Spinal cord (tissue), 10 donors: Measurements from ENCODE around the gene DCLK1. TPM values are rescaled to one million over a fixed set of nuclear protein-coding genes. Genes with fewer than 3 reads are reported as not detected.

Source experiments
- DNase-seq, 6 donors: peaks; one replicate each; pipeline versions ENCODE4 v3.0.0 to v3.0.0-alpha.2; 2013 to 2015; ENCODE audit warnings: low spot score in 6 of 6, low read depth in 4 of 6
- H3K27ac ChIP-seq: one replicate; pipeline ENCODE4 v1.5.1; 2013; ENCODE audit warnings: low read depth, low read length, control low read depth
- H3K27me3 ChIP-seq: one replicate; pipeline ENCODE4 v1.6.1; 2013; ENCODE audit warnings: low read length; ENCODE audit not compliant: control insufficient read depth, insufficient read depth
- H3K36me3 ChIP-seq: one replicate; pipeline ENCODE4 v1.6.1; 2013; ENCODE audit warnings: low read length; ENCODE audit not compliant: control insufficient read depth, insufficient read depth
- H3K4me1 ChIP-seq: one replicate; pipeline ENCODE4 v1.6.1; 2013; ENCODE audit warnings: low read length; ENCODE audit not compliant: control insufficient read depth, insufficient read depth
- H3K4me3 ChIP-seq: one replicate; pipeline ENCODE4 v1.5.1; 2013; ENCODE audit warnings: low read depth, low read length, control low read depth
- H3K9me3 ChIP-seq: one replicate; pipeline ENCODE4 v1.6.1; 2013; ENCODE audit warnings: low read length; ENCODE audit not compliant: control insufficient read depth, insufficient read depth
- WGBS: methylation state at CpG from one replicate; pipeline ENCODE4 v1.1.5; 2013; ENCODE audit warnings: missing lambda C conversion rate; ENCODE audit not compliant: insufficient coverage; 5-methylcytosine and 5-hydroxymethylcytosine counted together
- polyA plus RNA-seq, 2 donors: library from polyadenylated mRNA; unstranded; fragments of 120-200 nt; gene quantifications; one replicate each; pipeline ENCODE4 v1.2.1, GENCODE V29; 2013; ENCODE audit not compliant: insufficient read length in 2 of 2
- total RNA-seq, 2 donors: library from RNA; depleted of rRNA in 1 of 2; stranded (reverse); fragments of 120-200 nt in 1 of 2; fragments of >200 nt in 1 of 2; gene quantifications; one replicate each; pipeline versions ENCODE4 v1.2.3 to v1.2.4, GENCODE V29; 2013 to 2014
- donor health status: healthy.

The DCLK1 gene
- total and polyA plus RNA-seq, 4 donors, result 112 to 239 (median 143) TPM

GRCh38 chr13:36157480-36157879 lies 26.3 kb upstream of the DCLK1 start:
- Histone ChIP-seq H3K27ac (no peak overlapping the region), H3K4me3 (no peak overlapping the region), H3K4me1 (peaks cover 9% of the 10 kb centered on the region), H3K9me3 (no peaks in the 10 kb centered on the region), H3K27me3 (no peaks in the 10 kb centered on the region), H3K36me3 (no peaks in the 10 kb centered on the region)
- DNase-seq, result no peak
- WGBS, result no CpG with 5 or more reads among the region's 1 CpG

DNA sequence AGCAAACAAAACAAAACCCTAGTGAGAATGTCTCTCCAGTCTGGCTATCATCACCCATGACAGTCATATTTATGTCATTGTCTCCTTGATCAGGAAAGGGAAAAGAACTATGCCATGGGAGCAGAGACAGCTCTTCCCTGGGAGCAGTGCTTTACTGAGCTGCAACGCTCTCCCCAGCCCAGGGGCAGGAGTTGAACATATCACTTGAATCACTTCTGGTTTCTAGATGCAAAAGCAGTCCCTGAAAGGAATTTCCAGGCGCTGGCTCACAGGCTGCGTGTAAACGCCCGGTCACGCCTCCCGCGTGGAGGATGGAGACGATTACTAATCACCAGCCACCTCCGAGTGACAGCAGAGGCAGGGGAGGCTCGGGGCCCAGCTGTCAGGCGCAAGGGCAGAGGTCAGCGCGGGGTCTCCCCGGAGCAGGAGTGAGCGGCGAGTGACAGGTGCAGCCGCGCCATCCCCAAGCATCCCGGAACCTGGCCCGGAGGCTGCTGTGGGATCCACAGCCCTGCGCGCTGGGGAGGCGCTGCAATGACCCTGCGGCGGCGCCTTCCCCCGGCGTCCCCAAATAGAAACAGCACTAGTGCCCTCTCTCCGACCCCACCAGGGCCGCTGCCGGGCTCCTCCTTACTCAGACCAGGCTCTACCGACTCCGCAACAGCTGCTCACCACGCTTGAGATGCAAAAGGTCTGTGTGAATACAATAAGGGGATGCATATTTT lies 23.5 kb upstream of the DCLK1 start:
- Histone ChIP-seq H3K9me3 (no peaks in the 10 kb centered on the region), H3K27ac (no peak overlapping the region), H3K36me3 (no peaks in the 10 kb centered on the region), H3K4me3 (peak overlapping the region; percentile 35), H3K27me3 (no peaks in the 10 kb centered on the region), H3K4me1 (peaks cover 9% of the 10 kb centered on the region)
- WGBS, result 3% methylated on average over 29 of the region's 35 CpGs
- DNase-seq, result peak in 3 of 6 donors; percentile 6 to 66 (median 46)

DNA sequence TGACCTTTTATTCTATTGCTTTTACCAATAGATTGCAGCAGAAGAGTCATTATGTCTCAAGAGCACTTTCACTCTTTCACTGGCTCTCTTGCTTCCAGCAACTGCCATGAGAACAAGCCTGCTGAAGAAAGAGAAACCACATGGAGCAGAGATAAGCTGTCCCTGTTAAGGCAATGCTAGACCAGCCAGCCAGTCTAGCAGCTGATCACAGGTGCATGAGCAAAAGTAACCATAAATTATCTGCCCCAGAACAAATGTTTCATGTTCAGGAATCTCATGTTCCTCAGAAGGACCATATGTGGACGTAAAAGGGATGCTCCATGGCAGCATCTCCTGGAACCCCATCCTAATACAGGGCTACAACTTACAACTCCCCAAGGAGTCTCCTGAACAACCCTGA lies 20.4 kb upstream of the DCLK1 start:
- no peaks in the 10 kb centered on the region for H3K9me3 ChIP-seq

GRCh38 chr13:36148446-36148845 lies 17.3 kb upstream of the DCLK1 start:
- no peak for DNase-seq
- Histone ChIP-seq H3K27me3 (no peaks in the 10 kb centered on the region), H3K27ac (no peak overlapping the region), H3K36me3 (no peaks in the 10 kb centered on the region), H3K4me3 (no peak overlapping the region), H3K9me3 (no peaks in the 10 kb centered on the region), H3K4me1 (no peaks in the 10 kb centered on the region)
- no CpG with 5 or more reads among the region's 1 CpG for WGBS

More for the DNA sequence above, 20.4 kb upstream of the DCLK1 start:
- 100% methylated on average over 1 of the region's 1 CpG for WGBS
- peaks cover 9% of the 10 kb centered on the region for H3K4me1 ChIP-seq
- no peak for DNase-seq
- H3K36me3 ChIP-seq, result no peaks in the 10 kb centered on the region
- H3K27ac ChIP-seq, result no peak overlapping the region
- no peak overlapping the region for H3K4me3 ChIP-seq
- H3K27me3 ChIP-seq, result no peaks in the 10 kb centered on the region

DNA sequence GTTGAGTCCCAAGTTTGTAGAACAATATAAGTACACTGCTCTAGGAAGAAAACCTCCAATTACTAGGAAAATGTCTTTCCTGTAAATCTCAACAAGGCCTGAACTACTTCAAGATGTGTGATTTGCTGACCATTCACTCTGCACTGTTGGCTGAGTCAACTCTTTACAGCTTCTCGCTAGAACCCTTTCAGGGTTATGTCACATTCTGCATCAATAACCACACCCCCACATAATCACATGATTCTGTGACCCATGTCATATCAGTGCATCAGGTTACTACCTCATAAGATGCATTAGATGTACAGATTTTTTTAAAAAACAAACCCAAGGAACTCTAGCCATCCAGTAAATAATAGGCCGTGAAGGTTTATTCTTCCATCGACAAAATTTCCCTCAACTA lies 16.1 kb upstream of the DCLK1 start:
- DNase-seq, result no peak
- 57% methylated on average over 1 of the region's 3 CpGs for WGBS
- H3K27ac ChIP-seq, result no peak overlapping the region

DNA sequence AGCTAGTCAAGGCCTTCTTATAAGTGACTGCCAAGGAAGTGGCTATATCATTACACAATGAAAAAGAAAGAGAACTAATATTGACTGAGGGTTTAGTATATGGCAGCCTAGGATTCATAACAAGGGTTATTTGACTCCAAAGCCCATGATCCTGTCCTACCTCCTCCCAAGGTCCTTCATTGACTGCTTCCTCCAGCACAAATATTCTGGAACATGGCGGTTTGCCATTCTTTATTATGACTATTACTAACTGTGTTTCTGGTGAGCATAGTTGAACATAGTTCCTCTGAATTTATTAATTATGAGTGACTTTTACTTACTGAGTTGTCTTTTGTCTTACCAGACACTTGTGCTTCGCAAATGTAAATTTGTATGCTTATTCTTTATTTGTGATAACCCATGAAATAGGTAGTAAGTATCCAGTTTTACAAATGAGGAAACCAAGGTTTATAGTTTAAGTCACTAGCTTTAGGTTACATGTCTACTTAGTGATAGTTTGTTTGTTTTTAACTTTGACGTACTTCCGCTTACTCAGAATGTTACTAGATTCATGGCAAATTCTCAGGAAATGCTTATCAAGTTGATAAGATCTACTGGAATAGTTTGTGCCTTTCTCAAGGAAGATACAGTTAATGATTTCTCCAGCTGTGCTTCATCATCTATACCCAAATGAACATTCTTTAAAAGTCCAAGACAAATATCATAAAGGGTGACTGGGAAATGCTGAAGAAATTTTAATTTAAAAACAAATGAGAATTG lies 15.5 kb upstream of the DCLK1 start:
- DNase-seq, result no peak
- H3K27me3 ChIP-seq, result no peaks in the 10 kb centered on the region
- whole genome bisulfite sequencing, result no CpG with 5 or more reads among the region's 4 CpGs
- H3K9me3 ChIP-seq, result no peaks in the 10 kb centered on the region
- no peak overlapping the region for H3K27ac ChIP-seq
- H3K4me3 ChIP-seq, result no peak overlapping the region
- H3K36me3 ChIP-seq, result no peaks in the 10 kb centered on the region
- no peaks in the 10 kb centered on the region for H3K4me1 ChIP-seq

More for the DNA sequence above, 16.1 kb upstream of the DCLK1 start:
- no peaks in the 10 kb centered on the region for H3K36me3 ChIP-seq
- no peak overlapping the region for H3K4me3 ChIP-seq
- H3K9me3 ChIP-seq, result no peaks in the 10 kb centered on the region
- H3K4me1 ChIP-seq, result no peaks in the 10 kb centered on the region
- no peaks in the 10 kb centered on the region for H3K27me3 ChIP-seq

DNA sequence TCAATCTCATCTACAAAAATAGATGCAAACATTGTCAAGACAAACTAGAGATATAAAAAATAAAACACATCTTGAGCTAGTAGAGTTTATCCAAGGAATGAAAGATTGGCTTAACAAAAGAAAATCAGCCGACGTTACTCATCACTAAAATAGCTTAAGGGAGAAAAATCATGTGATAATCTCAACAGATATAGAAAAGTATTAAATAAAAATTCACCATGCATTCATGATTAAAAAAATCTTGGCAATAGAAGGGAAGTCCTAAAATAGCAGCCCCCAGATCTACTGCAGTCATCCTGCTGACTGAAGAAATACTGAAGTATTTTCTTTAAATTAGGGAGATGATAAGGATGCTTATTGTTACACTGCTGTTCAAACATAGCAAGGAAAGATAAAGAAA lies 12.6 kb upstream of the DCLK1 start:
- no peak for DNase-seq
- Histone ChIP-seq H3K9me3 (no peaks in the 10 kb centered on the region), H3K4me3 (no peak overlapping the region), H3K27me3 (no peaks in the 10 kb centered on the region), H3K36me3 (no peaks in the 10 kb centered on the region), H3K27ac (no peak overlapping the region), H3K4me1 (no peaks in the 10 kb centered on the region)
- no CpG with 5 or more reads among the region's 2 CpGs for WGBS

GRCh38 chr13:36142735-36143134 lies 11.6 kb upstream of the DCLK1 start:
- Histone ChIP-seq H3K36me3 (no peaks in the 10 kb centered on the region), H3K9me3 (no peaks in the 10 kb centered on the region), H3K4me1 (no peaks in the 10 kb centered on the region), H3K4me3 (no peak overlapping the region), H3K27ac (no peak overlapping the region), H3K27me3 (no peaks in the 10 kb centered on the region)
- no peak for DNase-seq

GRCh38 chr13:36135876-36136275 lies 4.7 kb upstream of the DCLK1 start:
- 55% methylated on average over 1 of the region's 2 CpGs for WGBS
- Histone ChIP-seq H3K27me3 (no peaks in the 10 kb centered on the region), H3K4me1 (peaks cover 8% of the 10 kb centered on the region), H3K9me3 (no peaks in the 10 kb centered on the region), H3K4me3 (no peak overlapping the region), H3K27ac (no peak overlapping the region), H3K36me3 (no peaks in the 10 kb centered on the region)
- no peak for DNase-seq

- Histone ChIP-seq H3K4me1 (peaks cover 10% of the 10 kb centered on the region), H3K27me3 (no peaks in the 10 kb centered on the region), H3K4me3 (no peak overlapping the region), H3K9me3 (no peaks in the 10 kb centered on the region), H3K36me3 (no peaks in the 10 kb centered on the region), H3K27ac (no peak overlapping the region)
- no peak for DNase-seq
- WGBS, result 71% methylated on average over 1 of the region's 1 CpG
These were observed 3.5 kb upstream of the DCLK1 start for GRCh38 chr13:36134632-36135031.
